Right ventricle myocardium superior (tissue), 1 donor: ENCODE data around the gene TRIP10. TPM values are rescaled to one million over a fixed set of nuclear protein-coding genes. Genes with fewer than 3 reads are reported as not detected.
"Not testable (repeated sequence)": the region's sequence is repeated elsewhere in the genome, so short reads cannot be mapped to it uniquely, and the experiment has no call there.

Source experiments
- ATAC-seq: fragments of 200-7000 bp; cut with Tn5 transposase; one replicate; pipeline ENCODE4 v1.9.1; 2020; ENCODE audit warnings: mild to moderate bottlenecking; ENCODE audit not compliant: poor library complexity
- DNase-seq: peaks from one replicate; pipeline ENCODE4 v3.0.0-alpha.2; 2020
- intact Hi-C: fragments of 100-400 bp; cut with DNase I; formaldehyde crosslinking; loops from one replicate; pipeline ENCODE4 v1.11.2; 2022
- total RNA-seq: library from RNA; stranded (reverse); fragmentation: NEBNext Ultra II Directional; extraction: Animal tissue kit (Norgen Biotek cat#: 25700); gene quantifications from one replicate; pipeline ENCODE4 v1.2.1, GENCODE V29; 2021
- donor health status: DM: no; HTN: yes; CAD: no; lungs with severe emphysema.

TRIP10 gene
- total RNA-seq, 1 donor from 2014 or later = 133 TPM

- DNase-seq = peak; percentile 72
- peak; percentile 71 for ATAC-seq
- intact Hi-C loops = no loop called here
Observed at GRCh38 chr19:6773323-6773931, 33.9 kb downstream of the TRIP10 start.

- intact Hi-C loops = no loop called here
- no peak for DNase-seq
- ATAC-seq = peak; percentile 23
Observed at GRCh38 chr19:6774821-6775707, 35.6 kb downstream of the TRIP10 start.

- ATAC-seq, intact Hi-C loops, DNase-seq: not testable (repeated sequence)
Observed at GRCh38 chr19:6776045-6776444, 36.6 kb downstream of the TRIP10 start.

GRCh38 chr19:6776999-6777398, 37.5 kb downstream of the TRIP10 start:
- DNase-seq = no peak
- no peak for ATAC-seq
- intact Hi-C loops = no loop called here

- intact Hi-C loops = no loop called here
- ATAC-seq (no peak), DNase-seq (no peak)
Observed at GRCh38 chr19:6777434-6777833, 38.0 kb downstream of the TRIP10 start.

GRCh38 chr19:6778386-6778785, 38.9 kb downstream of the TRIP10 start:
- DNase-seq (no peak), ATAC-seq (no peak)
- intact Hi-C loops = no loop called here

GRCh38 chr19:6779206-6779605, 39.7 kb downstream of the TRIP10 start:
- ATAC-seq (no peak), DNase-seq (no peak)
- intact Hi-C loops = no loop called here

GRCh38 chr19:6787393-6787792, 47.9 kb downstream of the TRIP10 start:
- intact Hi-C loops = no loop called here
- ATAC-seq (no peak), DNase-seq (no peak)

GRCh38 chr19:6788896-6789295, 49.4 kb downstream of the TRIP10 start:
- no peak for DNase-seq
- intact Hi-C loops = no loop called here
- no peak for ATAC-seq

- intact Hi-C loops = no loop called here
- ATAC-seq = no peak
- no peak for DNase-seq
Observed at GRCh38 chr19:6790194-6791128, 51.0 kb downstream of the TRIP10 start.

GRCh38 chr19:6791237-6791636, 51.8 kb downstream of the TRIP10 start:
- no peak for ATAC-seq
- no peak for DNase-seq
- intact Hi-C loops = no loop called here

- ATAC-seq (no peak), DNase-seq (no peak)
- intact Hi-C loops = no loop called here
Observed at GRCh38 chr19:6793411-6793810, 53.9 kb downstream of the TRIP10 start.

GRCh38 chr19:6793973-6794372, 54.5 kb downstream of the TRIP10 start:
- intact Hi-C loops = no loop called here
- DNase-seq (no peak), ATAC-seq (no peak)

- DNase-seq (no peak), ATAC-seq (no peak)
- intact Hi-C loops = no loop called here
Observed at GRCh38 chr19:6794686-6795431, 55.4 kb downstream of the TRIP10 start.

GRCh38 chr19:6796278-6796677, 56.8 kb downstream of the TRIP10 start:
- ATAC-seq (no peak), DNase-seq (no peak)
- intact Hi-C loops = no loop called here

- ATAC-seq = no peak
- intact Hi-C loops = no loop called here
Observed at GRCh38 chr19:6797646-6798045, 58.2 kb downstream of the TRIP10 start.

GRCh38 chr19:6800160-6800790, 60.8 kb downstream of the TRIP10 start:
- DNase-seq, intact Hi-C loops, ATAC-seq: not testable (repeated sequence)

More at GRCh38 chr19:6797646-6798045, 58.2 kb downstream of the TRIP10 start:
- no peak for DNase-seq

GRCh38 chr19:6800991-6801484, 61.6 kb downstream of the TRIP10 start:
- intact Hi-C loops = no loop called here
- no peak for DNase-seq
- no peak for ATAC-seq
